ENCODE measurements around the gene PPP1R9A.

Gene PPP1R9A

DNA sequence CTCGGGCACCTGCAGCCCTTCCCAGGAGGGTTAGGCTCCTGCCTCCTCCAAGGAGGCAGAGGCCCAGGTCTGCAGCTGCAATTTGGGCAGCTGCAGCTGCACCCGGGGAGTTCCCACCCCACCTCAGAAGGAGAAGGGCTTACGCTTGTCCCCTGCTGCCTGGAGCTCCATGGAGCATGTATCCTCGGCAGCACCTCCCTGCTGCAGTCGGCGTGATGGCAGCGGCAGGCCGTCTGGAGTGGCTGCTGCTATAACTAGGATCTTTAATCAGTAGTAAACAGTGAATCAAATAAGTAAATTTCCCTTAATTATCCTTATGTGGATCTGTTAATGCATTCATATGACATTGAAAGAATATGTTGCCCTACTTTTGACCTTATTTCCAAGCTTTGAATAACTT is 250.0 kb downstream of the PPP1R9A start:
- no peak for DNase-seq
- intact Hi-C loops (cut with DNase I), result no loop called here

DNA sequence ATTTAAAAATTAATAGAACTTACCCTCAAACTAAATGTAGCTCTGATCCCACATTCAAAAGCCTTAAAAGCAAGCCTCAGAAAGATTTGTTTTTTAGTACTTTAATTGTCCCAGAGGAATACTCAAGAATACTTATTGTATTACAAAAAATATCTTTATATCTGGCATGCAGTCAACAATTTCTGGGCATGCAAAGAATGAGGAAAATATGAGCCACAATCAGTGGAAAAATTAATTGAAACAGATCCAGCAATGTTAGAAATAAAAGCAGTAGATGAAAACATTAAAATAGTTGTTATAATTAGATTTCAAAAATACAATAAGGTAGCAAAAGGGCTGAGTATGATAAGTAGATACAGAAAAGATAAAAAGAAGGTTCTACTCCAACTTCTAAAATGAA is 262.3 kb downstream of the PPP1R9A start:
- intact Hi-C loops (cut with DNase I), result no loop called here
- DNase-seq, result no peak

DNA sequence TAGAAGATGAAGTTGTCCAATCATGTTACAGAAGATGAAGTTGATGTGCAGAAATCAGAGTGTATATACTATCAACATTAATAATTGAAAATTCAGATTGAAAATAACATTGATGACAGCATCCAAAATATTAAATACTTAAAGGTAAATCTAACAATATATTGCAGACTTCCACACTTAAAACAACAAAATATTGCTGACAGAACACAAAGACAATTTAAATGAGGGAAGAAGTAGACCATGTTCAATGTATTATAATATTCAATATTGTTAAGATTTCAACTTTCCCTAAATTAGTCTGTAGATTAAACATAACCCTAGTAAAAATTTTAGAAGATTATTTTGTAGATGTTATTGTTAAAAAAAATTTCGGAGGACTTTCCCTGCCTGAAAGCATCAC is 265.0 kb downstream of the PPP1R9A start:
- intact Hi-C loops (cut with DNase I), result no loop called here

DNA sequence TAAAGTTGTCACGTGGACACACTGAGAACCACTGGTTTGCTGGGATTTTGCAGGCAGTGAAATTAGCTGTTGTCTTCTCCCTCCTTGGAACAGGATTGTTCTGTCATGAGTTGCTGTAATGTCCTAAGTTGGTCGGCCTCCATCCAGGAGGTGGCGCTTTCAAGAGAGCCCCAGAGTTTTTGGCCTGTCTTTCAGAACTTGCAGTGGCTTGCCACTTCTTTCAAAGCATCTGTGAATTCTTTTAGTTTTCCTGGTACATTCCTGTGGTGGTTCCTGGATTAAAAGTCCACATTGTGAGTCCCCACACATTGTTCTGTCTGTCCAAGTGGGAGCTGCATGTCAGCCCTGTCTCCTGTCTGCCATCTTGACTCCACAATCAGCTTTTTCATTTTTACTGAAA is 283.1 kb downstream of the PPP1R9A start:
- intact Hi-C loops (cut with DNase I), result no loop called here
- no peak for DNase-seq

More for the DNA sequence above, 265.0 kb downstream of the PPP1R9A start:
- DNase-seq, result no peak

DNA sequence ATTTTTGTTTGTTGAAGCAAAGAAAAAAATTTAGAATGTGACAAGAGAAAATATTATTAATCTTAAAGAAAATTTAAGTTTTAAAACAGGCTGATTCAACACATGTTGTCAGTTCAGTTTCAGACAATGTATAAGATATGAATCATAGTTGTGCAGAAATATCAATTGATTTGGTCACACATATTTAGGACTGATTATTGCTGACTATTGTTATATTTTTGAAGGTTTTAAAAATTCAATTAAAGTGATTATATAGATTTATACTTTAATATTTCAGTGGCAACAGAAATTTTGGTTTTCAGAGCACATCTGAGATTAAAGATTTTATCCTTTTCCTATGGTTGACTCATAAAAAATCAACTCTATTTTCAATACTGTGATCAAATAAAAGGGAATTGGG is 284.4 kb downstream of the PPP1R9A start:
- intact Hi-C loops (cut with DNase I), result no loop called here
- no peak for DNase-seq

DNA sequence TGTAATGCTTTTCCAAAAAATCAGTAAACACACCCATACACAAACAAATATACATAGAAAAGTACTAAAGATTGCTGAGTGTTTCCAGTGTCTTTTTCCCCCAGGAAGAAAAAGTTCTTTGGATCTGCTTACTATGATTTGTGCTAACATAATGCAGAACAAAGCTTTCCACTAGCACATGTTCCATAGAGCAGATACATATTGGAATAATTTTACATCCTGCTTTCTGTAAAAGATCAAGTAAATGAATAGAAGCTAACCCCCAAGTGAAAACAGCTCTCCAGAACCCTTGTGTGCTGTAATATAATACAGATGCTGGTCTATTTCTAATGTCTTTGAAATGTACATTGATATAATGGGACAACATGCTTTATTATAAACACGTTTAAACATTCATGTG is 291.5 kb downstream of the PPP1R9A start:
- no peak for DNase-seq
- intact Hi-C loops (cut with DNase I), result loop anchor here (5.0 kb wide), 2 partner anchors 152 to 292 kb away; partner anchors contain the start of gene PPP1R9A

DNA sequence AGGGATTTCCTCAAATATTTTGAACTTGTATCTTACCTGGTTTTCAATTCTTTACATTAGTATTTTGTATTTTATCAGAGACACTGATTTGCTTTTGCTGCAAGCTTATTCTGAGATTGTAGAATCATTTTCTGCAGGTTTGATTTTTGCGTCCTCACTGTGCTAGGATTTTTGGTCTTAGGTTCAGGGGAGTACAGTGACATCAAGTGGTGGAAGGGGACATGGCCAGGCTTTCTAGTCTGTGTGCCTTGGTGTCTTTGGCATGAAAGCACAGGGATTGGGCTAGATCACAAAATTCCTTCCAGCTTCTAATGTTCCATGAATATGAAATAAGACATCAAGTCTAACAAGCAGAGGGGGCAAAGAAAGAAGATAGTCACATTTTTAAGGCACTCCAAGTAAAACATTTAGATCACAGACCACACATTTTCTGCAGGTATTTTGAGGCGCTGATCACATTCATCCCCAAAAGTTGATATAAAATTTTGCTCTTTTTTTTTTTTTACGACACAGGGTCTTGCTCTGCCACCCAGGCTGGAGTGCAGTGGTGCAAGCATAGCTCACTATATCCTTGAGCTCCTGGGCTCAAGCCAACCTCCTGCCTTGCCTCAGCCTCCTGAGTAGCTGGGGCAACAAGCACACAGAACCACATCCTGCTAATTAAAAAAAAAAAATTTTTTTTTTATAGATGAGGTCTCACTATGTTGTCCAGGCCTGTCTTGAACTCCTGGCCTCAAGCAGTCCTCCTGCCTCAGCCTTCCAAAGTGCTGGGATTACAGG is 292.6 kb downstream of the PPP1R9A start:
- peak in 8 of 10 donors; percentile 31 to 91 (median 55) for DNase-seq
- intact Hi-C loops (cut with DNase I), result loop anchor here (2.0 to 10.0 kb wide), 5 partner anchors 153 to 751 kb away; partner anchors contain the start of genes PPP1R9A and SGCE

DNA sequence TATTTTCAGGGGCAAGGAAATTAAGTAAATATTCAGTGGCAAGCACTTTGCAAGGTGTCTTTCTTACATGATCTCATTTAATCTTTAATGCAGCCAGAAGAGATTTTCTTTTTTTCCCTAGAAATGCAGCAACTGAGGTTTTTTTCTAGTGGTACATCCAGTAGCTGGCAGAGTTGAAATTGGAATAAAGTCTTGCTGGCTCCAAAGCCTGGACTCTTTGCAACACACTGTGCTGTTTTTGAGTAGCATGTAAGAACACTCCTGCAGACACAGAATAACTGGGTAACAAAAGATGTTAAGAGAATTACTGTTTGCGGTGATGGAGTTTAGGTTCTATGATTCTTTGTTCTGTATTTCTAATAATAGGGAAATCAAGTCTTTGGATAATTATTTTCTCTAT is 293.3 kb downstream of the PPP1R9A start:
- intact Hi-C loops (cut with DNase I), result loop anchor here (2.0 to 10.0 kb wide), 3 partner anchors 543 to 752 kb away; partner anchors contain the start of gene SGCE
- no peak for DNase-seq

DNA sequence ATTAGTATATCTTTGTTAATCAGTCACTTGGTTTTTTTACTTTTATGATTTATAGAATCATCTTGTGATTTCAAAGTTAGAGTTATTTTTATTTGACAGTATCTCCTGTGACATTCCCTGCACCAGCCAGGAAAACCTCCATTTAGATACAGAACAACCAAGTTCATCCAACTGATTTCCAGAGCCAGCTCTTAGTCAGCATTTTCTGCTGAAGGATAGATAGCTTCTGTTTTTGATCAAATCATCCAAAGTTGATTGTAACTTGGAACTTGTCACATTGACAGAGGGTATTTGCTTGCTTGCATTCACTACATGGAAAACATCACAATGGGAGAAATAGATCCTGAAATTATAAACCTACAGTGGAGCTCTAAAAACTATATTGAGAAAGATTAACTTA is 294.3 kb downstream of the PPP1R9A start:
- intact Hi-C loops (cut with DNase I), result loop anchor here (2.0 to 10.0 kb wide), 3 partner anchors 544 to 753 kb away; partner anchors contain the start of gene SGCE

DNA sequence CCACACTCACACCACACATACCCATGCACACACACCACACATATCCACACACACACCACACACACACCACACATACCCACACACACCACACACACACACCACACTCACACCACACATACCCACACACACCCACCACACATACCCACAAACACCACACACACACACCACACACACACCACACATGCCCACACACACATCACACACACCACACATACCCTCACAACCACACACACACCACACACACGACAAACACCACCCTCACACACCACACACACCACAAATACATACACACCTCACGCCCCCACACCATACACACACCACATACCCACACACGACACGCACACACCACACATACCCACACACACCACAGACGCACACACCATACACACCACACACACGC is 297.2 kb downstream of the PPP1R9A start:
- DNase-seq, result no peak
- intact Hi-C loops (cut with DNase I), result loop anchor here (5.0 to 10.0 kb wide), 2 partner anchors 547 to 690 kb away; partner anchors contain the start of gene SGCE

More for the DNA sequence above, 294.3 kb downstream of the PPP1R9A start:
- DNase-seq, result no peak

DNA sequence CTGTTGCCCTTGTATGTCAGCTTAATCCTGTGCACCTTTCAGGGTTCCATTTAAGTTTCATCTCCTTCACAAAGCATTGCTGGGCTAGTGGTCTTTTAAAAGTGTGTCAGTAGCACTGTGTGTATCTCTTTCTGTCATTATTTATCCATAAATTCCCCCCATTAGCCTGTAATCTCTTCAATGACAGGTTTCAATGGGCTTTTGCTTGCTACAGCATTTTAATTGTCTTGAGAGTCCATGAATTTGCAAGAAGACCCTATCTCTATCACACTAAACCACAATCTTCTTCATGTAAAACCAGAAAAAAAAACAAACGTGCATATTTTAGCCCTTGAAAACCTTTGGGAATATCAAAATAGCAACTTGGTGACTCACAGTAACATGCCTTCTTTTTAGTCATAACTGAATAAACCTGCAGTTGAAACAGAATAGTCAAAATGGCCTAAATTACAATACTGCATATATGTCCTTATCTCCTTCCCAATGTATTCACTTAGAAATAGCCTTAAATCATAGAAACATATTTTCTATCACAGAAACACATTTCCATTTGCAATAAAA is 298.4 kb downstream of the PPP1R9A start:
- intact Hi-C loops (cut with DNase I), result loop anchor here (10.0 kb wide), 1 partner anchor 691 kb away; no protein-coding TSS in a partner anchor
- no peak for DNase-seq

DNA sequence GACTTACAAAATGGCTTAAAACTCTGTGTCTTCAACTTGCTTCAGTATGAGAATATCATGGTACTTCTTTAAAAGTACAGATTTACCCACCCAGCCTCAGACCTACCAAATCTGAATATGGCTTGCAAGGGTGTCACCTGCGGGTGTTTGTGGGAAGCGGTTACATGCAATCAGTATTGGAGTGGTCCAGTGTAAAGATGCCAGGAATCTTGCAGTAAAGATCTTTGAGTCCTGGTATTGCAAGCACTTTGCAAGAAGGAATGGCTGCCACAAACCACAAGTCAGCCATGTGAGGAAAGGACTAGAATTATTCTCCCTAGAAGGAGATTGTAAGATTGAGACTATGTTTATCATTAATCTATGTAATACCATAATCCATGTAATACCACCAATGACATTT is 301.9 kb downstream of the PPP1R9A start:
- no peak for DNase-seq
- intact Hi-C loops (cut with DNase I), result loop anchor here (10.0 kb wide), 1 partner anchor 694 kb away; no protein-coding TSS in a partner anchor

DNA sequence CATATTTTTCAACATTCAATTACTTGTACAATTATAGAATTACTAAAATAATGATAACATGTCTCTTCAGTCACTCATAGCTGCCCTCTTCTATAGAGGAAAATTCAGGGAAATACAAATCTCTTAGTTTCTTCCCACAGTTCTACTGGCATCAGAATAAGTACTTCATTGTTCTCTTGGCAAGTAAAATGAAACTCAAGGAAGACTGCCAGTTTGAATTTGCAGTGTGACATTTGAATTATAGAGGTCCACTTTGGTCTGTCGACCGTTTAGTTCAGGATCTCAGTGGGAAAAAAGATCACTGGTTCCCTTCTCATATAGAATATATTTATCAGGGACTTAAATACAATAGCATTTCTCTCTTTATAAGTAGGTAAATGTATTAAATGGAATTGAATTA is 302.4 kb downstream of the PPP1R9A start:
- DNase-seq, result no peak
- intact Hi-C loops (cut with DNase I), result loop anchor here (10.0 kb wide), 1 partner anchor 695 kb away; no protein-coding TSS in a partner anchor

DNA sequence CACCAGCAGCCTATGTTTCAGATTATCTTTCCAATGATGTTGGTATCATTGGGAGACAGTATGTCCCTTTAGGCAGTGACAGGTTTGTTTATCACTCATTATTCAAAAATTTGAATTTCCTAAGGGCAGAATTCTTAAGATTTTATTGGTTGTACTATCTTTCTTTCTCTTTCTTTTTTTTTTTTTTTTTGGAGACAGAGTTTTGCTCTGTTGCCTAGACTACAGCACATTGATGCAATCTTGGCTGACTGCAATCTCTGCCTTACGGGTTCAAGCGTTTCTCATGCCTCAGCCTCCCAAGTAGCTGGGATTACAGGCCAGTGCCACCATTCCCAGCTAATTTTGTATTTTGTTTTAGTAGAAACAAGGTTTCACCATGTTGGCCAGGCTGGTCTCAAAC is 305.8 kb downstream of the PPP1R9A start:
- no peak for DNase-seq
- intact Hi-C loops (cut with DNase I), result no loop called here

DNA sequence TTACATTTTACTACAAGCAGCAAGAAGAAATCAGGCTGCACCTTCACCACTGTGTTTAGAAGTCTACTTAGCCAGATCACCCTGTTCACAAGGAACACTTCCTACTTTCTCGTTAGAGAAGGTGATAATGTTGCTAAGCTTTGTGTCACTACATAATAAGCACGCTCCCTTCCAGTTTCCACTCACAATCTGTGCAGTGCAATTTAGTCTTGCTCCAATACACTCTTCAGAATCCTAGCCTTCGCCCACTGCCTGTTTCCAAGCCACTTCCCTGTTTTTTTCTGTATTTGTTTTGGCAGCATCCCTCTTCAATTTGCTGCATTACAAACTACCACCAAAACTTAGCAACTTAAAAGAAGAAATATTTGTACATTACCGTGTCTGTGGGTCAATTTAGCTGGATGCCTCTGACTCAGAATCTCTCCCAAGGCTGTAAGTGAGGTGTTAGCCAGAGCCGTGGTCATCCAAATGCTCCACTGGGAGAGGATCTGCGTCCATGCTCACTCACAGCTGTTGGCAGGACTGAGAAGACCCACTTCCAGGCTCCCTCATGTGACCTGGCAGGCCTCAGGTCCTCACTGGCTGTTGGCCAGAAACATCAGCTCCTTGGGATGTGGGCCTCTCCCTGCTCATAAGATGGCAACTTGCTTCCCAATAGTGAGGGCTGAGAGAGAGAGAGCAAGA is 306.6 kb downstream of the PPP1R9A start:
- intact Hi-C loops (cut with DNase I), result no loop called here
- DNase-seq, result peak in 9 of 10 donors; percentile 8 to 76 (median 43)

DNA sequence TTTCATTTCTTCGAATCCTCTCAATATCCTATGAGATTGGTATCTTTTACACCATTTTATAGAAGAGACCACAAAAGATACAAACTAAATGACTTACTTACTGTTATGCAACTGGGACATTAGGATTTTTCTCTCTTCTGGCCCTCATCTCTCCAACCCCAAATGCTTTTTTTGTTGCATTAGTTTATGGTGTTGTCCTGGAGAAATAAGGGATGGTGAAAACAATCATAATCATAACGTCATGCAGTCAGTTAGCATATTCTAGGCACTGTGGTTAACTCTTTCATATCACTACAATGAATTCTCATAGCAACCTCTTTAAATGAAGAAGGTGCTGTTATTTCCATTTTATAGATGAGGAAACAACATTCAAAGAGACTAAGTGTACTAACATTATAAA is 312.3 kb downstream of the PPP1R9A start:
- DNase-seq, result no peak
- intact Hi-C loops (cut with DNase I), result no loop called here

DNA sequence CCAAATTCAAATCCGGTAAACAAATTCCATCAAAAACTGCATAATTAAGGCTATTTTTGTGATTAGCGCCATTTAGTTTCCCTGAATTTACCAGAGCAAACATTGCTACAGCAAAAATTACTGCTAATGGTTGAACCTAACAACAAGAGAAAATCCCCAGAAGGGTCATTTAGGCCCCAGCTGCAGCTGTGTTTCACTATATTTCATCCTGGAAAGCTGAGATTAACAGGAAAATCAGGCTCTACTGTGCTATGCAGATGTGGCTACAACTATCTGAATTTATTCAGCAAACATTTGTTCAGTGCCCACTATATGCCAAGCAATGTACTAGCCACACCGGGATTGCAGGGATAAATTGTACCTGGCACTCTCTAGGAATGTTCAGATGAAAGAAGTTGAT is 312.9 kb downstream of the PPP1R9A start:
- intact Hi-C loops (cut with DNase I), result no loop called here
- no peak for DNase-seq

DNA sequence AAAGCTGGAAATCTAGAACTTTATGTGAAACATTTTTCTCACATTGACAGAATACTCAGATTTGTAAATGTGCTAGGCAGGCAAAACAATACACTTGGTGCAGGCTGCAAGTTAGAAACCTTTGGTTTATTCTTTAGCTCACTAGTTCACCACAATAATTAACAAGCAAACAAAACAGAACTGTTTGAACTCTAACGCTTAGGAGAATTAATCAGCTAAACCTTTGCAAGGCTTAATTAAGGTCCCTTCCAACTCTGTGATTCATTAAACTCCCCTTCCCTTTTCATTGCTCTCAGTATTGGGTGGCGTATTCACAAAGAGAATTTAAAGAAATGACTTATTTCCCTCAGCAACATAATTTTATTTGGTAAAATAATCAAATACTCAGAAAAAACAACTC is 317.9 kb downstream of the PPP1R9A start:
- DNase-seq, result no peak
- intact Hi-C loops (cut with DNase I), result no loop called here

DNA sequence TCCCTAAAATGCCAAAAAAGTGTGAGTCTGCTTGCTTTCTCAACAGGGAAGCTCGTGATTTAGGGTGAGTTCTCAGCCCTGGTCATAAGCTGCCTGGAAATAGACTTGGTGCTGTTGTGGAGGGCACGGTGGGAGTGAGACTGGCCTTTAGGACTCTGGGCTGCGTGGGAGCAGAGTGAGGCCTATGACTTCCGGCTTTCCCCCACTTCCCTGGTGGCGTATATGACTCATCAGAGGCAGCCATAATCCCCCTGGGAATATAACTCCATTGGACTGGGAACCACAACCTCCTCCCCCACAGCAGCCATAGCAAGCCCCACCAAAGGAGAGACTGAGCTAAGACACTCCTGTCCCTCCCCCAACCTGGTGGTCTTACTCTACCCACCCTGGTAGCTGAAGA is 321.9 kb downstream of the PPP1R9A start:
- no peak for DNase-seq
- intact Hi-C loops (cut with DNase I), result no loop called here

DNA sequence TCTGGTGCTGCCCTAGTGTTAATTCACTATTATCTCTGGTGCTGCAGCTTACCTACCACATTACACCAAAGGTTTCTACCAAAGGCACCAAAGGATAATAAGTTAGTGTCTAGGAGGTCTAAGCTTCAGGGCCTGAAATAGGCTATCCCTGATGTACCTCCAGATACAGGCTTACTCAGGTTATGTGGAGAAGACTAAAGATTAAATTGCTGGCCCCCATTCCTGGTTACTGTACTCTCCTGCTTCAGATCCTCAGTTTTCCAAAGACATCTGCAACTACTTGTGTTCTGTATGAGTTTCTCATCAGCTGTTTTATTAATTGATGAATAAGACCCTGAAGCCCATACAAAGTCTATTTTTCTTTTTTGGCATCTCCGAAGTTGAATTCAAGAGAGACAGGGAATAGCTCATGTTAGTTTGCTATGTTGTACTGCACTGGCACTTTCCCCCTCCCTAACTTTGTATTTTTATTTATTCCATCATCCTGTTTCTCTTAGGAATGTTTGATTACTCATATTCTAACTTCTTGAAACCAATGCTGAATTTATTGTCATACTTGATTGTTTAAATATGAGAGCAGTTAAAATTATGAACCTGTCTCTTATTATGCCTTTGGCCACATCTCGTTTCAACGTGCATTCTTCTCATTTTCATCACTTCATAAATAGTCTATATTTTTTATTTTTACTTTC is 331.0 kb downstream of the PPP1R9A start:
- intact Hi-C loops (cut with DNase I), result no loop called here
- no peak for DNase-seq

DNA sequence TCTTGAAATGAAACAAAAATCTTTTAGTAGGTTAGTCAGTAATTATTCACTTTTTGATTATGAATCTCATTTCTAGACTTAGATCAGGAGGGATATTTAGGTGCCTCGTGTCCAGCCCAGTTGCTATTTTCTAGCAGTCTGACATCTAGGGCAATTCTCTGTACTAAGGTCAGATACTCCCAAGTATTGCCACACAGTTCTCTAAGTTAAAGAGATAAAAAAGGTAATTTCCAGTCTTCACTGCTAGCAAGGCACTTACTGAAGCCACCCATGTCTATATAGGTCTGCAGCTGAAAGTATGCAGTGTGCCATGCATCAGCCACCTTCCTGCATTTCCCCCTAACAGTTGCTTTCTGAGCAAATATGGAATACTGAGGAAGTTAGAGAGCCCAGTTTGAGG is 333.5 kb downstream of the PPP1R9A start:
- intact Hi-C loops (cut with DNase I), result no loop called here

More for the DNA sequence above, 333.5 kb downstream of the PPP1R9A start:
- no peak for DNase-seq
